ENCODE results near the gene PTPRN2. TPM values are rescaled to one million over a fixed set of nuclear protein-coding genes. Genes with fewer than 3 reads are reported as not detected.
"Not testable (repeated sequence)": the region's sequence is repeated elsewhere in the genome, so short reads cannot be mapped to it uniquely, and the experiment has no call there.

Gene PTPRN2
- total and polyA plus RNA-seq, 2 donors (not counting 3 experiments of a cell fraction or from before 2014, with no cell fraction given) = 0.62 to 0.88 TPM

- CTCF ChIA-PET = no interaction called here
- Histone ChIP-seq H3K9me1 (replicated peaks; ENCODE audit: control insufficient read depth, extremely low read depth, insufficient read depth, low read length) (no peaks in the 10 kb centered on the region), H3K4me1 (ENCODE audit: control insufficient read depth, extremely low read depth, insufficient read depth, low read length) (no peaks in the 10 kb centered on the region), H4K20me1 (replicated peaks; ENCODE audit: control insufficient read depth, extremely low read depth, insufficient read depth, low read length) (no peaks in the 10 kb centered on the region), H2AFZ (ENCODE audit: low read depth, low read length) (no peak overlapping the region), H3K27me3 (ENCODE audit: control insufficient read depth in 2 of 2, insufficient read depth in 2 of 2, low read length in 2 of 2) (no peaks in the 10 kb centered on the region), H3K9ac (replicated peaks; ENCODE audit: extremely low read depth, insufficient read depth, low read length) (no peak overlapping the region), H3K79me2 (ENCODE audit: control insufficient read depth, insufficient read depth, low read length) (no peaks in the 10 kb centered on the region), H3K9me3 (replicated peaks; ENCODE audit: control insufficient read depth, insufficient read depth, low read length) (no peaks in the 10 kb centered on the region), H3K4me3 (replicated peaks in 1 of 3; ENCODE audit: insufficient read depth in 1 of 3, low read depth in 1 of 3, low read length in 3 of 3) (no peak overlapping the region), H3K27ac (ENCODE audit: insufficient read depth, low read depth, low read length) (no peak overlapping the region), H3K4me2 (ENCODE audit: insufficient read depth, low read length) (no peak overlapping the region), H3K36me3 (ENCODE audit: control insufficient read depth in 2 of 2, extremely low read depth in 1 of 2, insufficient read depth in 2 of 2, low read length in 2 of 2) (no peaks in the 10 kb centered on the region)
- intact Hi-C loops (cut with micrococcal nuclease) = no loop called here
- dilution Hi-C loops (cut with MboI; ENCODE audit: extremely low pct_ligation_motif_present, low sequenced_read_pairs) = no loop called here
- TF ChIP-seq POLR2A (IDR thresholded peaks at IDR 0.05; ENCODE audit: low read depth, low read length) = no peak
- no peak for TF ChIP-seq POLR2AphosphoS5 (IDR thresholded peaks at IDR 0.05; ENCODE audit: insufficient read depth, low read depth, low read length)
- TF ChIP-seq MAX (IDR thresholded peaks at IDR 0.05; ENCODE audit: insufficient read depth, insufficient read length) = no peak
- TF ChIP-seq MYC (IDR thresholded peaks at IDR 0.05; ENCODE audit: low read depth, low read length) = no peak
- TF ChIP-seq CTCF (IDR thresholded peaks at IDR 0.05; ENCODE audit: extremely low read depth in 1 of 2, insufficient read depth in 1 of 2, low read depth in 1 of 2, low read length in 2 of 2) = no peak
- TF ChIP-seq GATA2 (IDR thresholded peaks at IDR 0.05; ENCODE audit: insufficient read depth, insufficient read length, low read depth, low read length) = no peak
- TF ChIP-seq EZH2 (IDR thresholded peaks at IDR 0.05; ENCODE audit: borderline replicate concordance, low read depth, low read length, severe bottlenecking) = no peak
- no peak for TF ChIP-seq JUN (IDR thresholded peaks at IDR 0.05; ENCODE audit: borderline replicate concordance, insufficient read depth, insufficient read length, low read depth)
- no peak for TF ChIP-seq FOS (IDR thresholded peaks at IDR 0.05; ENCODE audit: borderline replicate concordance, insufficient read depth, low read length)
- no peak for FAIRE-seq
- DNase-seq (ENCODE audit: low read depth, low spot score) = no peak
- POLR2A ChIA-PET = no interaction called here
- no TSS peak for BruUV-seq (replicated peaks)
Observed at GRCh38 chr7:157490465-157490912, 1097.1 kb downstream of the PTPRN2 start.

- DNase-seq (ENCODE audit: low read depth, low spot score); H3K9me3 ChIP-seq (replicated peaks; ENCODE audit: control insufficient read depth, insufficient read depth, low read length); H2AFZ ChIP-seq (ENCODE audit: low read depth, low read length); POLR2A ChIA-PET; H3K27ac ChIP-seq (ENCODE audit: insufficient read depth, low read depth, low read length); H3K9ac ChIP-seq (replicated peaks; ENCODE audit: extremely low read depth, insufficient read depth, low read length); H3K36me3 ChIP-seq (ENCODE audit: control insufficient read depth in 2 of 2, extremely low read depth in 1 of 2, insufficient read depth in 2 of 2, low read length in 2 of 2); H3K4me1 ChIP-seq (ENCODE audit: control insufficient read depth, extremely low read depth, insufficient read depth, low read length); H3K79me2 ChIP-seq (ENCODE audit: control insufficient read depth, insufficient read depth, low read length); H4K20me1 ChIP-seq (replicated peaks; ENCODE audit: control insufficient read depth, extremely low read depth, insufficient read depth, low read length); FAIRE-seq; intact Hi-C loops (cut with micrococcal nuclease); dilution Hi-C loops (cut with MboI; ENCODE audit: extremely low pct_ligation_motif_present, low sequenced_read_pairs); H3K4me3 ChIP-seq (replicated peaks in 1 of 3; ENCODE audit: insufficient read depth in 1 of 3, low read depth in 1 of 3, low read length in 3 of 3); H3K9me1 ChIP-seq (replicated peaks; ENCODE audit: control insufficient read depth, extremely low read depth, insufficient read depth, low read length); H3K27me3 ChIP-seq (ENCODE audit: control insufficient read depth in 2 of 2, insufficient read depth in 2 of 2, low read length in 2 of 2); CTCF ChIA-PET; H3K4me2 ChIP-seq (ENCODE audit: insufficient read depth, low read length); BruUV-seq (replicated peaks): not testable (repeated sequence)
Observed at GRCh38 chr7:157489870-157490269, 1097.8 kb downstream of the PTPRN2 start.

Data from endothelial cell of umbilical vein (primary cell).